HepG2 (cell line): ENCODE measurements around the gene CHRM2.

Source experiments
- ELF4 ChIP-seq: sonication (generic); formaldehyde crosslinking; IDR thresholded peaks from 2 replicates; pipeline ENCODE4 v1.5.0; 2020; ENCODE audit warnings: missing genetic modification reagents, mild to moderate bottlenecking, moderate library complexity, borderline replicate concordance
- MED13 ChIP-seq: sonication (generic); formaldehyde crosslinking; IDR thresholded peaks from 2 replicates; pipeline ENCODE4 v1.5.0; 2020; ENCODE audit warnings: missing genetic modification reagents
- POLR2AphosphoS2 ChIP-seq: IDR thresholded peaks from 2 replicates; pipeline ENCODE4 v1.6.1; 2011; ENCODE audit warnings: low read depth, low read length, improper control_type of control experiment
- POLR2AphosphoS5 ChIP-seq: IDR thresholded peaks from 2 replicates; pipeline ENCODE4 v1.6.1; 2012; ENCODE audit warnings: low read depth, low read length
- POLR2G ChIP-seq: fragments of 200-400 bp; formaldehyde crosslinking; IDR thresholded peaks from 2 replicates; pipeline ENCODE4 v1.6.1; 2018; ENCODE audit warnings: mild to moderate bottlenecking, low read depth, low read length, moderate library complexity
- ZBTB42 ChIP-seq: sonication (generic); formaldehyde crosslinking; IDR thresholded peaks from 2 replicates; pipeline ENCODE4 v1.5.0; 2020; ENCODE audit warnings: mild to moderate bottlenecking, missing genetic modification reagents
- TF ChIP-seq, protein P1 (sequence below), 2 experiments: sonication (generic) in 1 of 2; formaldehyde crosslinking in 1 of 2; IDR thresholded peaks; 2 replicates each; pipeline versions ENCODE4 v1.5.1 to v1.6.1; 2011 to 2020; ENCODE audit warnings: borderline replicate concordance in 1 of 2, low read depth in 1 of 2, low read length in 1 of 2, mild to moderate bottlenecking in 1 of 2, missing genetic modification reagents in 1 of 2, moderate library complexity in 1 of 2

DNA sequence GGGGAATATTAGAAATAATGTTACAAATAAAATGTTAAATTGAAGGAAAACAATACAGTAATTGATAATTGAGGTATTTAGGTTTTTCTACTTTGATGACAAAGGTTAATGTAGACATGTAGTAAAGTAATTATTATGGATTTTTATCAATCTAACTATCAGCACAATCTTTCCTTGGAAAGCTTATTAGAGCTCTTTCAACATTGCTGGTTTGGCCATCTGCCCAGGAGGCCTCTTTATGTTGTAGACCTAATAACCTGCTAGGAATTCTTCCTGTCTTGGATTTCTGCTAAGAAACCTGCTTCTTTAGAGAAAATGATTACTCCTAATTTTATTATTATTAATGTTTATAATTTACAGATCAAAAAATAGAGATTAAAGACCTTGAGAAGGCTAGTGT, 78.9 kb downstream of the CHRM2 start:
- TF ChIP-seq ZBTB42 (CRISPR knock-in tag) = no peak
- TF ChIP-seq POLR2AphosphoS2 = no peak
- TF ChIP-seq, protein P1, sequence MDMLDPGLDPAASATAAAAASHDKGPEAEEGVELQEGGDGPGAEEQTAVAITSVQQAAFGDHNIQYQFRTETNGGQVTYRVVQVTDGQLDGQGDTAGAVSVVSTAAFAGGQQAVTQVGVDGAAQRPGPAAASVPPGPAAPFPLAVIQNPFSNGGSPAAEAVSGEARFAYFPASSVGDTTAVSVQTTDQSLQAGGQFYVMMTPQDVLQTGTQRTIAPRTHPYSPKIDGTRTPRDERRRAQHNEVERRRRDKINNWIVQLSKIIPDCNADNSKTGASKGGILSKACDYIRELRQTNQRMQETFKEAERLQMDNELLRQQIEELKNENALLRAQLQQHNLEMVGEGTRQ (IDR thresholded peaks at IDR 0.05; ENCODE audit: low read depth, low read length) = no peak
- TF ChIP-seq, protein P1 (CRISPR knock-in tag; IDR thresholded peaks at IDR 0.05; ENCODE audit: borderline replicate concordance) = no peak
- no peak for TF ChIP-seq POLR2AphosphoS5
- no peak for TF ChIP-seq ELF4 (CRISPR knock-in tag)
- TF ChIP-seq POLR2G = no peak
- TF ChIP-seq MED13 = no peak
